Islet of Langerhans (tissue), 1 donor: Measurements from ENCODE around the gene IDI2.

Experiments used
- FAIRE-seq: peaks from one replicate; lab custom pipeline; 2011; peaks lifted over from hg19 to GRCh38; lab: Jason Lieb, UNC

Gene IDI2

GRCh38 chr10:1006573-1006972 lies 19.1 kb downstream of the IDI2 start:
- FAIRE-seq, result no peak

GRCh38 chr10:1003884-1004670 lies 21.6 kb downstream of the IDI2 start:
- no peak for FAIRE-seq

- no peak for FAIRE-seq
Observed at GRCh38 chr10:1002425-1003006, 23.1 kb downstream of the IDI2 start.

GRCh38 chr10:997266-998022 lies 28.2 kb downstream of the IDI2 start:
- no peak for FAIRE-seq

GRCh38 chr10:996031-996430 lies 29.6 kb downstream of the IDI2 start:
- FAIRE-seq, result no peak

GRCh38 chr10:995559-995926 lies 30.1 kb downstream of the IDI2 start:
- no peak for FAIRE-seq

GRCh38 chr10:994836-995558 lies 30.7 kb downstream of the IDI2 start:
- FAIRE-seq, result no peak

- no peak for FAIRE-seq
Observed at GRCh38 chr10:992871-993270, 32.8 kb downstream of the IDI2 start.

- no peak for FAIRE-seq
Observed at GRCh38 chr10:992467-992866, 33.2 kb downstream of the IDI2 start.

GRCh38 chr10:990808-991207 lies 34.9 kb downstream of the IDI2 start:
- FAIRE-seq, result no peak

- no peak for FAIRE-seq
Observed at GRCh38 chr10:988667-989545, 36.8 kb downstream of the IDI2 start.

GRCh38 chr10:987870-988666 lies 37.6 kb downstream of the IDI2 start, which contains the start of gene GTPBP4:
Gene GTPBP4, plus strand, starts transcription at chr10:988434. Its CDS starts 46 bp downstream, at chr10:988480.
- peak; percentile 9 for FAIRE-seq

- no peak for FAIRE-seq
Observed at GRCh38 chr10:987620-987869, 38.1 kb downstream of the IDI2 start.

- FAIRE-seq, result no peak
Observed at GRCh38 chr10:986881-987619, 38.6 kb downstream of the IDI2 start.

- FAIRE-seq, result no peak
Observed at GRCh38 chr10:986137-986825, 39.4 kb downstream of the IDI2 start.

- FAIRE-seq, result no peak
Observed at GRCh38 chr10:985361-985760, 40.3 kb downstream of the IDI2 start.

- peak; percentile 79 for FAIRE-seq
Observed at GRCh38 chr10:983971-984655, 41.5 kb downstream of the IDI2 start.

- no peak for FAIRE-seq
Observed at GRCh38 chr10:983401-983800, 42.3 kb downstream of the IDI2 start.

GRCh38 chr10:980468-981093 lies 45.1 kb downstream of the IDI2 start:
- no peak for FAIRE-seq
